ENCODE results near the gene HACL1. TPM values are rescaled to one million over a fixed set of nuclear protein-coding genes. Genes with fewer than 3 reads are reported as not detected.

The HACL1 gene
- total and polyA plus RNA-seq, 10 of the 15 experiments (the other 5 are each of a cell fraction or from before 2014, with no cell fraction given) = 19.4 to 48.7 (median 30.1) TPM

- TF ChIP-seq PAX5 (IDR thresholded peaks at IDR 0.05; ENCODE audit: borderline replicate concordance, low read depth, low read length) (no peak), PBX3 (IDR thresholded peaks at IDR 0.05; ENCODE audit: insufficient replicate concordance, low read depth, low read length) (no peak), MLLT1 (IDR thresholded peaks at IDR 0.05) (no peak), PKNOX1 (IDR thresholded peaks at IDR 0.05) (no peak), CBX5 (IDR thresholded peaks at IDR 0.05; ENCODE audit: low read depth) (no peak), NBN (IDR thresholded peaks at IDR 0.05) (no peak), EGR1 (IDR thresholded peaks at IDR 0.05; ENCODE audit: borderline replicate concordance in 1 of 2, low read depth in 2 of 2, low read length in 2 of 2) (no peak), KDM1A (IDR thresholded peaks at IDR 0.05; ENCODE audit: borderline replicate concordance) (no peak), NFYB (IDR thresholded peaks at IDR 0.05; ENCODE audit: insufficient read depth, low read depth, low read length) (no peak), CBFB (IDR thresholded peaks at IDR 0.05; ENCODE audit: low read depth) (0 out of 2 replicates have a peak, but pooled peaks have one; percentile 34), ZNF207 (IDR thresholded peaks at IDR 0.05; ENCODE audit: borderline replicate concordance) (no peak), ATF2 (IDR thresholded peaks at IDR 0.05; ENCODE audit: low read length) (peak; percentile 82), ATF3 (IDR thresholded peaks at IDR 0.05; ENCODE audit: borderline replicate concordance, extremely low read depth, low read depth, low read length) (no peak), JUNB (IDR thresholded peaks at IDR 0.05) (peak; percentile 89), MTA2 (IDR thresholded peaks at IDR 0.05; ENCODE audit: low read depth) (peak; percentile 64; the same call in 1 of the 2 replicates), LARP7 (IDR thresholded peaks at IDR 0.05) (no peak), SREBF2 (IDR thresholded peaks at IDR 0.05; ENCODE audit: low read length) (no peak), BRCA1 (IDR thresholded peaks at IDR 0.05; ENCODE audit: low read depth, low read length) (no peak), MEF2B (IDR thresholded peaks at IDR 0.05; ENCODE audit: partially characterized antibody, poor library complexity, severe bottlenecking) (peak; percentile 64), PAX8 (IDR thresholded peaks at IDR 0.05) (no peak), RAD21 (IDR thresholded peaks at IDR 0.05; ENCODE audit: insufficient read depth, low read depth, low read length) (no peak), NR2F1 (conservative IDR thresholded peaks at IDR 0.05) (no peak; the same call in 1 of the 2 replicates), RBBP5 (conservative IDR thresholded peaks at IDR 0.05) (no peak), IRF4 (IDR thresholded peaks at IDR 0.05; ENCODE audit: low read depth, low read length) (peak; percentile 72; the same call in 1 of the 2 replicates), ESRRA (IDR thresholded peaks at IDR 0.05; ENCODE audit: low read length) (no peak), EZH2 (IDR thresholded peaks at IDR 0.05; ENCODE audit: borderline replicate concordance, control insufficient read depth, low read depth, low read length) (no peak), NFXL1 (IDR thresholded peaks at IDR 0.05; ENCODE audit: borderline replicate concordance) (no peak), SUZ12 (IDR thresholded peaks at IDR 0.05; ENCODE audit: unreplicated experiment) (no peak), CHD1 (IDR thresholded peaks at IDR 0.05; ENCODE audit: low read depth, low read length) (no peak)
Observed at GRCh38 chr3:15638891-15639262, 37.5 kb upstream of the HACL1 start (continued).

All from GM12878 (cell line).